VCaP (cell line): ENCODE data around the gene PTPN20.

Experiments used
- H3K27ac ChIP-seq: fragments of 450-650 bp; 2 replicates; pipeline ENCODE4 v1.5.1; 2017
- CTCF ChIP-seq: fragments of 450-650 bp; conservative IDR thresholded peaks from 2 replicates; pipeline ENCODE4 v1.5.1; 2017; ENCODE audit warnings: mild to moderate bottlenecking, moderate library complexity

PTPN20 gene

GRCh38 chr10:47046321-47047126 lies 135.3 kb downstream of the PTPN20 start:
- no peak for TF ChIP-seq CTCF
- H3K27ac ChIP-seq = no peak overlapping the region

GRCh38 chr10:47047127-47047504 lies 135.9 kb downstream of the PTPN20 start:
- TF ChIP-seq CTCF = no peak
- H3K27ac ChIP-seq = no peak overlapping the region

- TF ChIP-seq CTCF = peak; percentile 83
Observed at GRCh38 chr10:47047577-47048525, 136.6 kb downstream of the PTPN20 start.

GRCh38 chr10:47048526-47048905 lies 137.3 kb downstream of the PTPN20 start:
- no peak for TF ChIP-seq CTCF
- no peak overlapping the region for H3K27ac ChIP-seq

More at GRCh38 chr10:47047577-47048525, 136.6 kb downstream of the PTPN20 start:
- no peak overlapping the region for H3K27ac ChIP-seq

- no peak overlapping the region for H3K27ac ChIP-seq
- no peak for TF ChIP-seq CTCF
Observed at GRCh38 chr10:47049056-47049851, 138.0 kb downstream of the PTPN20 start.

- no peak for TF ChIP-seq CTCF
- H3K27ac ChIP-seq = no peak overlapping the region
Observed at GRCh38 chr10:47049906-47050305, 138.7 kb downstream of the PTPN20 start.
